ENCODE measurements around the gene TPD52L3. TPM values are rescaled to one million over a fixed set of nuclear protein-coding genes. Genes with fewer than 3 reads are reported as not detected.

TPD52L3 gene
- total RNA-seq (2014; rRNA removed; shearing (Covaris generic)): not detected in 2 replicates
- polyA plus RNA-seq (2015; cell fraction: cytosol; rRNA removed): not detected in 2 replicates
- polyA plus RNA-seq (2015; cell fraction: nucleus; rRNA removed): not detected in 2 replicates

DNA sequence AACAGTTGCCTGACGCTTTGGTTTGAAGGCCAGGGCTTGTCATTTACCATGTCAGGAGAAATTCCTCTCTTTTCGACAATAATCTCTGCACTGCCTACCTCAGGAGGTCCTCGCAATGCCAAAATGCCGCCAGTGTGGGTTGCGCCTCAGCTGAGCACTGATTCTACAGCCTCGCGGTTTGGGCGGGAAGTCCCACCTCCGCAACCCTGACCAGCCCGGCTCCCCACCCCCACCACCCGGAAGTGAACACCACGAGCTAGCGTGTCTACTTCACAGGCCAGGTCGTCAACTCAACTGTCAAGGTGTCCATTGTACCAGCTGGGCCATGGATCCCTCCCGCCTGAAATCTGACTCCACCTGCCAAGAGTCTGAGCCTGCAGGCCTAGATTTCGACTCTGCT lies at the start of gene TPD52L3:
TPD52L3 (plus strand) TSS at position 273 of the 400 bp plus-strand sequence. CDS start 221 bp downstream, outside the sequence.
- DNase-seq (ENCODE audit: low read depth): no peak

DNA sequence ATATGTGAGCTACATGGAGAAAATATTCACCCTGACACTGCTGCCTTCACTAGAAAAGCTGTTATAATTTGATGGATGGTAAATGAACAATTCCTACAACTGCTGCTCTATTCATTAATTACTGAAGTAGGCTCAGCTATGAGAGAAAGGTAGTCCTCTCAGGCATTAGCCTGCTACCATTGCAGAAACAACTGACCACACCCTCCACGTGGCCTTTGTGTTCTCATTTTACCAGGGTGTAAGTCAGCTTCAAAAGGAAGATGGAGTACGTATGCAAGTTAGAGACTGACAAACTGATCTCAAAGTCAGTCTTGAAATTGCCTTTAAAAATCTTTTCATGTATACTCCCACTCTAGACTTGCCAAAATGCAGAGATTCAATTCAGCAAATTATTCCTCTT lies 26.3 kb upstream of the TPD52L3 start:
- no peak for DNase-seq (ENCODE audit: low read depth)

DNA sequence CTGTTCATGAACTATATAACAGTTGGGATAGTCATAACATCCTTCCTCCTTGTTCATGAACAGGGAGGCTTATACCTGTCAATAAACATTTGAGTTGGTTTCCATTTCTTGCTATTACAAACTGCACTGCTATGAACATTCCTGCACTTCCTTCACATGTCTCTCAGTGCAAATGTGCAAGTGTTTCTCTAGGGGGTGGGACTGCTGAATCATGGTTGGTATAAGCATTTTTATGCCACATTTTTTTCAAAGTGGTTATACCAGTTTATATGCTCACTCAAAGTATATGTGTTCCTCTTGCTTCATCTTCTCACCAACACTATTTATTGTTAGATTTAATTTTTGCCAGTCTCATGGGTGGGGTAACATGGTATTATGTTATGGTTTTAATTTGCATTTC lies 25.8 kb upstream of the TPD52L3 start:
- peak; percentile 6 for DNase-seq (ENCODE audit: low read depth)

DNA sequence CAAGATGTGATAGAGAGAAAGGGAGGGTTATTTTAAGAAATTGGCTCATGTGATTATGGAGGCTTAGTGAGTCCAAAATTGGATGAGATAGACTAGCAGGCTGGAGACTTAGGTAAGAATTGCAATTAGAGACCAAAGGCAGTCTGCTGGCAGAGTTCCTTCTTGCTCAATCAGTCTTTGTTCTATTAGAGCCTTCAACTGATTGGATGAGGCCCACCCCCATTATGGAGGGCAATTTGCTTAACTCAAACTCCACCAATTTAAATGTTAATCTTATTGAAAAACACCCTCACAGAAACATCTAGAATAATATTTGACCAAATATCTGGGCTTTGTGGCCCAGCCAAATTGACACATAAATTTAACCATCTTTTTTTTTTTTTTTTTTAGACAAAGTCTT lies 23.9 kb upstream of the TPD52L3 start:
- no peak for DNase-seq (ENCODE audit: low read depth)

DNA sequence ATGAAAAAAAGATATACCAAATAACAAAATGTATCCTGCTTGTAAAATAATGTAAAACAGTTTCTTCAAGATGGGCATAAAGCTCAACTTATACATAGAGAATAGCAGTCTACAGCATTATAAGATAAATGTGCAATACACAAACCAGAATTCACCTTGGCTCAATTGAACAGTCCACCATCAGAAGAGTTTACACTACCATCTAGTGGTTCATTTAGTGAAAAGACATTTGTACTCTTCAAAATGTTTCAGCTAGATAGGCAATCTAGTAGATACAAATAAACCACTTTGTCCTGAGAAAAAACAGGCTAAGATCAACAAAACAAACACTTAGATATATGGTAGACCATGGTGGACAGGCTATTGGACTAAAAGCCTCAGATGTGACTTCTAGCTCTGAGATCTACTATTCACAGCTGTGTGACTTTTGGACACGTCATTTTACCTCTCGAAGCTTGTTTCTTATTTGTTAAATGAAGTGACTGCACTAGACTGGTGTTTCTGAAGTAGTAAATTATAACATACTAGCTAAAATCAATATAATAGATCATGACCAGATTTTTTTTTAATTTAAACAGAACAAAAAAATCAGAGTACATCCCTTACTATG lies 22.1 kb upstream of the TPD52L3 start:
- peak; percentile 34 for DNase-seq (ENCODE audit: low read depth)

DNA sequence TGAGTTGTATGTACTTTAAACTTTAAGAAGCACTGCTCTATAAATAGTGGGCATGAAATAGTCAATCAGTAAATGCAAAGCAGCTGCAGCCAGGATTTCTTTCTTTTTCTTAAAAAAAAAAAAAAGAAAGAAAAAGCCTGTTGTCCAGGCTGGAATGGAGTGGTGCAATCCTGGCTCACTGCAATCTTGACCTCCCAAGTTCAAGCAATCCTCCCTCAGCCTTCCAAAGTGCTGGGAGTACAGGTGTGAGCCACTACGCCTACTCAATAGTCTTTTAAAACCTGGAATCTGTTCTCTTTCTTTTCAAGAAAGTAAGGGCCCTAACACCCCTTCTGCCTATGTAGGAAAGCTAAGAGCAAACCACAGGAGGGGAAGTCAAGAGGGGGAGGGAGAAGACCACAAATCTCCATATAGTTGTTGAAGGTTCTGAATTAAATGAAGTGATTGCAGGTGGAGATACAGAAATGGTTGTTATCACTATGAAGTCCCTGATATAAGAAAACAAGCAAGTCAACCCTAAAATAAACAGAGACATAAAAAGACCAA lies 20.6 kb upstream of the TPD52L3 start:
- no peak for DNase-seq (ENCODE audit: low read depth)

DNA sequence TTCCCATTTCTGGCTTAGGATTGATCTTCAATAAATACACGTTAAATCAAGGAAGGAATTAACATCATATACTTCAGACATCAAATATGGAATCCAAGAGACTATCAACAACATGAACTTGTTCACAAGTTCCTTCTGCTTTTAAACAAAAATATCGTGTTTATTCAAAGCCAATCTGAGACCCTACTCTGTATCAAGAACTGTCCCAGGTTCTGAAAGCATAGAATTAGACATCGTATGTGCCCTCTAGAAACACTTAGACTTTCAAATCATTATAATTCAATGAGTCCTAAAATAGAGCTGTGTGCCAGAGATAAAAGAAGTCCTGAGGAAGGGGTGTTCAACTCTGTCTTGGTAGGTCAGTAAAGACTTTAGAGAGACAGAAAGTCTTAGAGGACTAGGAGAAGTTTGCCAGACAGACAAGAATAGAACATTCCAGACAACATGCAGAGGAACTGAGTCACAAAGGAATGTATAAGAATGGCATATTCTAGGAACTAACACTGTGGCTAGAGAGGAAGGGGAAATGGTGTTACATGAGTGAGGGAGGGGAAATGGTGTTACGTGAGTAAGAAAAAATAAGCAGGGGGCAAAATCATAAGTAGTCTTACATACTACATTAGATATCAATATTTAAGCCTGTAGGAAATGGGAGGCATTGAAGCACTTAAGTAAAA lies 2.9 kb downstream of the TPD52L3 start:
- no peak for DNase-seq (ENCODE audit: low read depth)

DNA sequence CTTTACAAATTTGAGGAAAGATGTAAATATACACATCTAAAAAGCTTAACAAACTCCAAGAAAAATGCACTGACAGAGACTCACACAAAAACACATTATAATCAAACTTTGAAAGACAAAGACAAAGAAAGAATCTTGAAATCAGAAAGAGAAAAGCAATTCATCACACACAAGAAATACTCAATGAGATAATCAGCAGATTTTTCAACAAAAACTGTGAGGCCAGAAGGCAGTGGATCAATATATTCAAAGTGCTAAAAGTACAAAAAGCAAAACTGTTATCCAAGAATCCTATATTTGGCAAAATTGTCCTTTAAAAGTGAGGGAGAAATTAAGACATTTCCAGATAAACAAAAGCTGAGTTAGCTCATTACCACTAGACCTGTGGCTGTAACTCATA lies 6.1 kb downstream of the TPD52L3 start:
- DNase-seq (ENCODE audit: low read depth): no peak

DNA sequence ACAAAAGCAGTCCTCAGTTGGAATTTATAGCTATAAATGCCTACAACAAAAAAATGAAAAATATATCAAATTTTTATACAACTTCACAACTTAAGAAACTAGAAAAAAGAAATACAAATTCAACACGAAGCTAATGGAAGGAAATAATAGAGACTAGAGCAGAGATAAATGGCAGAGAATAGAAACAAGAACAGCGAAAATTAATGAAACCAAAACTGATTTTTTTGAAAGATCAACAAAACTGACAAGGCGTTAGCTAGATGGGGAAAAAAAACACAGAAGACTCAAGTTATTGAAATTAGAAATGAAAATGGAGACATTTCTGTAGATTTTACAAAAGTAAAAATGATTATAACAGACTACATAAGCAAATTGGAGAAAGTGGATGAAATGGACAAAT lies 20.6 kb downstream of the TPD52L3 start:
- no peak for DNase-seq (ENCODE audit: low read depth)

DNA sequence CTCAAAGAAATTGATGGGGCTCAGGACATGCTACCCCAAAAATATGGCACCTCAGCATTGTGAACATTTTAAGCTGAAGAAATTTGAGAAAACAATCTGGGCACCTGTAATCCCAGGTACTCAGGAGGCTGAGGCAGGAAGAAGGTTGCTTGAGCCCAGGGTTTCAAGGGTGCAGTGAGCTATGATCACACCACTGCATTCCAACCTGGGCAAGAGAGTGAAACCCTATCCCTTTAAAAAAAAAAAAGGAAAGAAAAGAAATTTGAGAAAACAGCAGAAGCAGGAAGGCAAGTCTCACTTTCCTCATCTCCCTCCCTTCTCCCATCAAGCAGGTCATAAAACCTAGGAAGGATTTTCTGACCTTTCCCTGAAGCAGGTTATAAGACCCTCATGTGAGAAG lies 23.6 kb downstream of the TPD52L3 start:
- peak; percentile 13 for DNase-seq (ENCODE audit: low read depth)

DNA sequence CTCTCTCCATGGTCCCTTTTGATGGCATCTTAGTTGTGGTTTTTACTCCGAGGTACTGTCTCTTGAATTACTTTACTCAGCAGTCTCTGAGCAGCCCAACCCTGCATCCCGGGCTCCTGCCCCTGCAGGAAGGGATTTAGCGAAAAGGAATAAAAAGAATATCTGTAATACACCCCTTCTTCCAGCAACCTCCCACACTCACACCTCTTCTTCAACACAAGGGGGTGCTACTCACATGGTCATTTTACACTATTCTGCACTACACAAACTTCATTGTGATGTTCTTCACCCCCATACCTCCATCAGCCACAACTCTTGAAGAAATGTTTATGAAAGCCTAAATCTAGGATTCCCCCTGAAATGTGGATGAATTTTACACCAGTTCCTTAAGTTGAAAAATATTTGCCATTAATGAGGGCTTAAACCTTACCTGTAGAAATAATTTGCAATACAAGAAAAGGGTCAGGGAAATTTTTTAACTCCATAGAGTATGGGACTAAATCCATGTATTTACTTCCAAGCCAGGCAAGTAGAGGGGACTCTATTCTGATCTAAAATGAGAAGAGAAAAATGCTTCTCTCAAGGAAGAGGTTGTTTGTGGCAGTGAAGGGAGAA lies 26.0 kb downstream of the TPD52L3 start:
- DNase-seq (ENCODE audit: low read depth): peak; percentile 72

DNA sequence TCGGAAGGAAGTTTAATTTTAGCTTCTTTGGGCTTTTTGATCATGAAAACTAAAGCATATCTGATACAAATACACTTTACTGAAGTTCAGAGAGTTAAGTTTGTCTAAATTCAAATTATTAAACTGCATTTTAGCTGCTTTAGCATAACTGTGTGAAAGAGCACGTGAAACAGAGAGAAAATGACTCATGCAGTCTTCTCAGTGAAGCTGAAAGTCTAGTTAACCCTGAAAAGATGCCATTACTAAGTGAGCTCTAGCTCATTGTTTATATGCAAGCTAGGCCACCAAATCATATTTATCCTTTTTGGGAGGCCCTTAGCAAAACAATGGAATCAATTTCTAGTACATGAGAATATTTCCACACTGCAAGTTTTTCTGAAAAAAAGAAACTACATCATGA lies 27.6 kb downstream of the TPD52L3 start:
- peak; percentile 47 for DNase-seq (ENCODE audit: low read depth)

DNA sequence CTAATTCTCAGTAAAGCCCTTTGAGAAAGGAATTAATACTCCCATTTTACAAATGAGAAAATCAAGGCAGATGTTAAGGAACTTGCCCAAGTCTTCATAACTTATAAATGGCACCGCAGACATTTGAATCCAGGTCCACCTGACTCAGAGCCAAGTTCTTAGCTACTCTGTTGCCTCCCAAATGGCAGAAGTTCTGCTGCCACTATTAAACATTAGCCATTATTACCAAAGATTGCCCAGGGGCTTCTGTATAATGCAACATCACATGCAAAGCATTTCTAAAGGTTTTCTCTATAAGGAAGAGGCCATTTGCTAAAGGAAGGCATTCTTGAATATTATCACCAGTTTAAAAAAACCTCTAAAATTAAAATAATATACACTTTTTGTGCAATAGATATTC lies 28.3 kb downstream of the TPD52L3 start:
- DNase-seq (ENCODE audit: low read depth): no peak

DNA sequence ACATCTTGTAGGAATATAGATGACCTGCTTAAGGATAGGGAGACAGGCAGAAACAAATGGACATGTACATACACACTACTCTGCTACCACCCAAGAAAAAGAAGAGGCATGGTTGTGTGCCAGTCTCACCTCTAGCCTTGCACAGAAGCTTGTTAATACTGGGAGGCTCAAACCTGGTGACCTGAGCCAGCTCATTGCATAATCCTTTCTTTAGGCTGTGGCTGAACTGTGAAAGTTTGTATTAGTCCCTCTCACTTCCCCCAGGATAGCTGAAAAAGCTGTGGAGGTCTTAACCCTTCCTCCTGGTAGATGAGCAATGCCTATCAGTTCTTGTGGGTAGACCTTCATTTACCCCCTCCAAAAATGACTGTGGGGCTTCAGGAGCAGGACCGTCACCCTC lies 28.7 kb downstream of the TPD52L3 start:
- DNase-seq (ENCODE audit: low read depth): no peak

DNA sequence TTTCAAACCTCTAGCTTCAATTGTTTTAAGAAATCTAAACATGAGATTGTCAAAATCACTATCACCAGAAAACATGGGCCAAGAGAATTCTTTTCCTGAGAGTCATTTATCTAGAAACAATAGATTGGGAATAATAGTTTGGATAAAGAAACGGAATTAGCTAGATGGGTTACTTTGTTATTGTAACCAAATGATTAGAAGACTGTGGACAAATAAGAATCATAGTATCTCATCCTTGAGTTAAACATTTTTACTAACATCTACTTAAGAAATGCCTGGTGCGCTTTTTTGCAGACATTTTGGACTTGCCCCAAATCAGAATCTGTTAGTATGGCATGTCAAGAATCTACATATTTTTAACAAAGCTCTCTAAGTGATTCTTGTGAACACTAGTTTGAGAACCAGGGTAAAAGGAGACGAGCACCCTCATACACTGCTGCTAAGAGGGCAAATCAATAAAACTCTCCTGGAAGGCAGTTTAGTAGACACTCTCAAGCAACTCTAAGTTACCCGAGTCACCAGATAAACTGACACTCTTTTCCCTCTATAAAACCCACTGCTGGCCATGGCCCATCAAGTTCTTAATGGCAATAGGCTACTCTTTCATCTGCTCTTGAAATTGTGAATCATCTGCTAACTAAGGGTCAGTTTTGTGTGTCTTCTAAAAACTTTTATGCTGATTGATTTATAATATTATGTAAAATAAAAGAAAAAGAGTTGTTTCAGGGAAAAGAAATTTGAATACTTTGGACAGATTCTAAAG lies 39.1 kb downstream of the TPD52L3 start:
- no peak for DNase-seq (ENCODE audit: low read depth)

DNA sequence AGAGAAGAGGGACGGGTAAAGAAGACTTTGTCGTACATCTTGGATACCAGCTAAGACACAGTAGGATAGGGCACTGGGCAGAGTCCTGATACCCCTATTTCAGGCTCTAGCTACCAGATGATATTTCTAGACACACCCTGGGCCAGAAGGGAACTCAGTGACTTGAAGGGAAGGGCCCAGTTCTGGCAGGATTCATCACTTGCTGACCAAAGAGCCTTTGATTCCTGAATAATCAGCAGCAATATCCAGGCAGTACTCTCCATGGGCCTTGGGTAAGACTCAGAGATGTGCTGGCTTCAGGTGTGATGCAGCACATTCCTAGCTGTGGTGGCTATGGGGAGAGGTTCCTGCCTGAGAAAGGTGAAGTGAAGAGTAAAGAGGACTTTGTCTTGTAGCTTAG lies 40.7 kb downstream of the TPD52L3 start:
- no peak for DNase-seq (ENCODE audit: low read depth)

Other genes starting within 250 kb of the TPD52L3 start
- not detected in 2 replicates for gene IL33, start 112.6 kb upstream of the TPD52L3 start, total RNA-seq (2014; rRNA removed; shearing (Covaris generic))
- 47.8 and 58.5 TPM in 2 replicates for gene UHRF2, start 84.8 kb downstream of the TPD52L3 start, total RNA-seq (2014; rRNA removed; shearing (Covaris generic))

Measured in HT1080 (cell line).